ENCODE data around the gene CDC73.
A peak's percentile ranks its signal among the peaks of the same experiment; 100 is the strongest.
"Not testable (repeated sequence)": the region's sequence is repeated elsewhere in the genome, so short reads cannot be mapped to it uniquely, and the experiment has no call there.

CDC73 gene

DNA sequence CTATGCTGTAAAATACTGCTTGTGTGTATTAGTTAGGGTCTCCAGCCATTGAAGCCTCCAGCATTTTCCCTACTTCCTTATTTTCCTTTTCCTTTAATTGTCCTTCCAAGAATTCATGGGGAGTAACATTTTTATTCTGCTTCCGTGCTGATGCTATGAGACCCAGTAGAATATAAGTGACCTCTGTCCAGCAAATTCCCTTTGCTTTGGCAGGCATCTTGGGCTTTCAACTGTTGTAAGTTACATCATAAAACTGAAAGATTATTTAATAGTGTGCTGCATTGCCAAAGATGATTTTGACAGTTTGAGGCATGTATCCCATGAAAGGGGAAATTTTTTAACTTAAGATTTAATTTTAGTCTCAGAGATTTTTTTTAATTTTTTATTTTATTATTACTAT lies 112.7 kb downstream of the CDC73 start:
- DNase-seq (ENCODE audit: low spot score): no peak

DNA sequence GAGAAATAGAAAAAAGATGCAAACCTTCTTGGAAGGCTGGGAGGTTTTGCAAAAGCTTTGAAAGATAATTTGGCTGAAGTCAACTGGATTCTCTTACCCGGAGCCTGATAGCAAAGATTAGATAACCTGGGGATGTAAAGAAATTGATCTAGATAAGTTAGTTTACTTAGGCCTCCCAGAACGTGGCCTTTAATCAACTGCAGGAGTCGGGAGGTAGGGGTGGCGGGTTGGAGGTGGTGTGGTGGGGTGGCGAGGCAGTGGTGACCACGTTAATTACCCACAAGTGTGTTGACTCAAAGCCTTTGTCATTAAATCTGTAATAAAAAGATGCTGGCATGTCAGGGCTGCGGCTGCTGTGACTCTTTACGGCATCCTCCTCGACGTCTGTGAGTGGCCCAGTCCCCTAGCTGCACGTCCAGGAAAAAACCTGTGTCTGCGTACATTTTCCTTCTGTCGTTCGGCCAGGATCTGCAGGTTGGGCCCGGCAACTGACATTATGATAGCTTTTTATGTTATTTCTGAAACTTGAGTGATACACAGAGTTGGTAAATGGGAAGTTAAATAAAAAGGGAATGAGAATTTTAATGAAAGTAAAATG lies 115.6 kb downstream of the CDC73 start:
- DNase-seq (ENCODE audit: low spot score): no peak

DNA sequence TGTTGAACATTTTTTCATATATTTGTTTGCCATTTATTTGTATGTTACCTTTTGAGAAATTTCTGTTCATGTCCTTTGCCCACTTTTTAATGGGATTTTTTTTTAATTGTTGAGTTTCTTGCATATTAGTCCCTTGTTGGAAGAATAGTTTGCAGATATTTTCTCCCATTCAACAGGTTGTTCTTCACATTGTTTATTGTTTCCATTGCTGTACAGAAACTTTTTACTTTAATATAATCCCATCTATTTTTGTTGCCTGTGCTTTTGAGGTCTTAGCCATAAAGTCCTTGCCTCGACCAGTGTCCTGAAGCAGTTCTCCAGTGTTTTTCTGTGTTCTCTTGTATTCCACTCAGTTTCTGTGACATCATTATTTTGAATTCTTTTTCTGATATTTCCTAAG lies 118.8 kb downstream of the CDC73 start:
- no peak for DNase-seq (ENCODE audit: low spot score)

DNA sequence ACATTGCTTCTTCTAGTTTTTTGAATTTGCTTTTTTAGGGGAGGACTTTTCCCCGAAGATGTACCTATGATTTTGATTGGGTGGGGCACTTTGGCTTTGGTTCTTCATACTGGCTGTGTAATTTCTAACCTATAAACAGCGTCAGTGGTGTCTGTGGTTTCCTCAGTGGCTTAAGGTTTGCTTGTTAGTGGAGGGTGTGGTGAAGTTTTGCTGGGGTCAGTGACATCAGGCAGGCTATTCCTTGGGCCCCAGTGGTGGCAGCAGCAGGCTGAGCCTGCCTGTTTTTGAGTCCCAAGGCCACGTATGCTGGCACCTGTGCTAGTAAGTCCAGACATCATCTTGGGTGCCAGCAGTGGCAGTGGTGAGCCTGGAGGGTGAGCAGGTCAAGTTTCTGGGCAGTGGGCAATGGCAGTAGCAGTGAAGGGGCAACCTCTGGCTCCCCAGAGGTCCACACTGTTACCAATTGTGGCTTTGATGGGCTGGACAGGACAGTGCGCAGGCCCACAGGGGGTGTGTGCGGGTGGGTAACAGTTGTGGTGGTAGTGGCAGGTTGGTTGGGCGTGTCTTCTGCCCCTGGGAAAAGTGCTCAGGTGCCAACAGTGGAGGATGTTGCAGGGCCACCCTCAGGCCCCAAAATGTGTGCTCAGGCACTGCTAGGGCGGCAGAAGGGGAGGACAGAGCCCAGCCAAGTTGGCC lies 119.4 kb downstream of the CDC73 start:
- DNase-seq (ENCODE audit: low spot score): no peak

DNA sequence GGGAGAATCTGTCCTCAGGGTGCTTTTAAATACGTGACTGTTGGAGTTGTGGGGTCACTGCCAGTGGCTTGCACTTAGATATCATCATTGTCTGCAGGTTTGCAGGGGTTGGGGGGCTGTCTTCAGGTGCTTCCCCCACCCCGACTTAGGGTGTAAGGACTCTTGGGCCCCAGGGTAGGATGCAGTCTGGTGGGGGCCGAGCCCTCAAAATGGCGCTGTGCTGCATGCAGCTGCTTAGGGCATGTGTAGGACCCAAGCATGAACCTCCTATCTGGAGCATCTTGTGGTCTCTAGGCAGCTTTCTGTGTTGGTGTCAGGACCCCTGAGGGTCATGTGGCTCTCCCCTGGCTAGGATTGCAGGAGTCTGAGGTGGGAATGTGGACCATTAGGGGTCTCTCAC lies 120.2 kb downstream of the CDC73 start:
- no peak for DNase-seq (ENCODE audit: low spot score)

DNA sequence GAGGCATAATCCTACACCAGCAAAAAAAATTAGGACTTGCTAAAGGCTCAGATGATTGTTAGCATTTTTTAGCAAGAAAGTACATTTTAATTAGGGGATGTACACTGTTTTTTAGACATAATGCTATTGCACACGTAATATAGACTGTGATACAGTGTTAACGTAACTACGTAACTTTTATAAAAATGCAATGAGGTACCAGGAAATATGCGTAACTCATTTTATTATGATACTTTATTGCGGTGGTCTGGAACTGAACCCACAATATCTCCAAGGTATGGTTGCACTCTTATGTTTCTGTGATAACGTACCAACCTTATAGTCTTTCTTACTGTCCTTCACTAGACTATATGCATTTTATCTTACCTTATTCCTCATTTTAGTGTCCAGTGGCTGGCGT lies 127.4 kb downstream of the CDC73 start:
- DNase-seq (ENCODE audit: low spot score): no peak

DNA sequence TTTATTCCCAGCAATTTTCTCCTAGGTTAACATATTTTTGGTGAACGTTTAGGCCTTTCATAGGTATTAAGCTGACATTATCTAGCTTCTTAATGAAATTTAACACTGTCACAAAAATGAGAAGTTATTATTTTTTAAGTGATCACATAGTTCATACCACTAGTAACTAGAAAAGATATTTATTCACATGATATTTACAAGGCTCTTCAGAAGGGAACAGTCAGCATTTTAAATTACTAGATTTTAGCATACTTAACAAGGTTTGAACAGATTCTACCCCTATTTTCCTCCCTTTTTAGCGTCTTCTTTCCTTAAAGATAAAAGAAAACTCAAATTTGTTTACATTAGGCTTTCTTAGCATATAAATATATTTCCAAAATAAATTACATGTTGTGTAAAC lies 130.1 kb downstream of the CDC73 start:
- no peak for DNase-seq (ENCODE audit: low spot score)

DNA sequence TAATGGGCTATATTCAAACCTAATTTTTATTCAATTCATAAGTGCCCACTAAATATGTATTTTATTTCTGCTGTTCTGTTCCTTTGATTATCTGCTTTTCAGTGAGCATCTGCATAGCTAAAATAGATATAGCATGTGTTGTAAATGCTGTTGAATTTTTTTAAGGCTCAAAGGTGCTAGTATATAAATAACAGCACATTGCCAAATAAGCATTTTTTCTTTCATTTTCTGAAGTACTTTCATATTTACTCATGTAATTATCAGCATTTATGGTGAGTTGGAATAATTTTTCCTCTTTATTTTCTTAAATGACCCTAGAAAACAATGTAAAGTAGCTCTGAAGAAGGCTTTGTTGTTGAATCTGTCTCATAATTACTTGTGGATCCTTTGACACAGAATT lies 134.2 kb downstream of the CDC73 start:
- no peak for DNase-seq (ENCODE audit: low spot score)

DNA sequence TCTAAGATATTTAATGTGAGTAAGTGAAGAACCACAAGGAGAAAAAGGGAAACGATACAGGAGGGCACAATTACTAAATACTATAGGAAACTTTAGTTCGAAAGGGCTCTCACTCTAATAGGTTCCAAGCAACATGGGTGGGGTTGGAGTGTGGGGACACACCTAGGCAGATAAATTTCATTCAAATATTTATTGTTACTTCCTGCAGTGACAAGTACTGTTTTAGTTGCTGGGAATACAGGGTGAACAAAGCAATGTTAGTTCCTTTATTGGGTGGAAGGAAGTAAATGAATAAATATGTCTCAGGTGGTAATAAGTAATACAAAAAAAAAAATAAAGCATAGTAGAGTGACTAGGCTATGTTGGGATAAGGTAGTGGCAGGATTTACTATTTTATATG lies 137.8 kb downstream of the CDC73 start:
- no peak for DNase-seq (ENCODE audit: low spot score)

DNA sequence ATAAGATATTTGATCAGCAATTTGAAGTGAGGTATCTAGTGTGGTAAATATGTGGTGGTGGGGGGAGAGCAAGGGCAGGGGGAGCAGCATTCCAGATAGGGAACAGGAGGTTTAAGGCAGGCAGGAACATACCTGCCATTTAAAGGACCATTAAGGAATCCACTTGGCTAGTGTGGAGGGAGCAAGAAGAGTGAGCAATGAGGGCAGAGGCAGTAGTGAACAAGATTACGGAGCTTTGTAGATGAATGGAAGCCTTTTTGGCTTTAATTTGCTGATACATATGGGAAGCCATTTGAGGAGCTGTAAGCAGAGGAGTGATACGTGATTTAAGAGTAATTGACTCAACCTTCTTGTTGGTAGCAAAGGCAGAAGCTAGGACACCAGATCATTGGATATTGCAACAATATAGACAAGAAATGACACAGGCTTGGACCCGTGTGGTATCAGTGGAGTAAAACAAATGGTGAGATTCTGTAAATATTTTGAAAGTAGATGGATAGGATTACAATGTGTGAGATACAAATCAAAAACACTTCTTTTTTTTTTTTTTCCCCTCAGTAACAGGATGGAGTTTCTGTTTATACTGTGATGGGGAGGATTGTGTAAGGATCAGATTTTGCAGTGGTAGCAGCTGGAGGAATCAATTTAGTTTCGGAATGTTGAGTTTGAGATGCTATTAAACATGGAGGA lies 138.4 kb downstream of the CDC73 start:
- DNase-seq (ENCODE audit: low spot score): no peak

DNA sequence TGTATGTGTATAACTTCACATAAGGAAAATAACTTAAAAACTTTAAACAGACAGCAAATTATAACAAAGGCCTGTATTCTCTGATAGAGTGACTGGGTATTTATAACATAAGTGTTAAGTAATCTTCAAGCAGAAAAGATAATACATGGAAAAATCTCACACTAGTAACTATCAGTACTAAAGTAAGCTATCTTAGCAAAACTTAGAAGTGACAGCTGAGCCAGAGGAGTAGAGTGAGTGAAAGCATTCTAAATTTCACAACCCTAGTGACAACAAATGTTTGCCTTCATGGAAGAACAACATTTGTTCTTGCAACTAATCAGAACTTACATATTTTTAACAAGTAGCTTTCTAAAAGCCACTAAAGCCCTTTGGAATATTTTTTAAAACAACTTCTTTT lies 139.1 kb downstream of the CDC73 start:
- DNase-seq (ENCODE audit: low spot score): no peak

DNA sequence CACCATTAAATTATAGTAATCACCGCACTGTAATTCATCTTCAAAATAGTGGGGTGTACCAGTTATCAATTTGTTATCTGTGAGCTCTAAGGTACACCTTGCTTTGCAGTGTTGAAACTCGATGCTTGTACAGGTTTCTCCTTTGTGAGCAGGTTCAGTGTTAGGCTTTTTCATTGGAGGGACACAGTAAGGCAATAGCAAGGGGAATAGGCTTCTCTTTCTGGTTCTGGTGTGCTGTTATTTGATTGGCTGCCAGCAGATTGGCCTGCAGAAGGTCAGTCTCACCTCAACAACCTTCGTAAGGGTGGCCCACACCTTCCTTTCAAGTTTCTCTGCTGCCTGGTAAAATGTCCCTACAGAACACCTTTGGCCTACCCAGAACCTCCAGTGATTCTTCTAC lies 140.8 kb downstream of the CDC73 start:
- no peak for DNase-seq (ENCODE audit: low spot score)

DNA sequence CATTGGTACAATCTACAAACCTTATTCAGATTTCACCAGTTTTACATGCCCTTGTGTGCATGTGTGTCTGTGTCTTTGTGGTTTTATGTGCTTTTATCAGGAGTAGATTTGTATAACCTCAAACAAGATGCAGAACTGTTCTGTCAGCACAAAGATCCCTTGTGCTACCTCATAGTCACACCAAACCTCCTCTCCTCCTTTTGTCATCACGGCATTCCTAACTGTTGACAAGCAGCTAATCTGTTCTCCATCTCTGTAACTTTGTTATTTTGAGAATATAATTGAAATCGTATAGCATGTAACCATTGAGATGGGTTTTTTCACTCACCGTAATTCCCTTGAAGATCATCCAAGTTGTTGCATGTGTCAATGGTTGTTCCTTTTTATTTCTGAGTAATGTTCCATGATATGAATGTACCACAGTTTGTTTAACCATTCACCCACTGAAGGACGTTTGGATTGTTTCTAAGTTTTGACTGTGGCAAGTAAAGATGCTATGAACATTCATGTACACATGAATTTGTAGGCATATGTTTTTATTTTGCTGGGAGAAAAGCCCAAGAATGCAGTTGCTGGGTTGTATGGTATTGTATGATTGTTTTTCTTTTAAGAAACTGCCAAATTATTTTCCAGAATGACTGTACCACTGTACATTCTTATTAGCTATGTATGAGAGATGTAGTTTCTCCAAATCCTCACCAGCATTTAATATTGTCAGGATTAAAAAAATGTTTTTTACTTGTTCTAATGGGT lies 142.7 kb downstream of the CDC73 start:
- no peak for DNase-seq (ENCODE audit: low spot score)

DNA sequence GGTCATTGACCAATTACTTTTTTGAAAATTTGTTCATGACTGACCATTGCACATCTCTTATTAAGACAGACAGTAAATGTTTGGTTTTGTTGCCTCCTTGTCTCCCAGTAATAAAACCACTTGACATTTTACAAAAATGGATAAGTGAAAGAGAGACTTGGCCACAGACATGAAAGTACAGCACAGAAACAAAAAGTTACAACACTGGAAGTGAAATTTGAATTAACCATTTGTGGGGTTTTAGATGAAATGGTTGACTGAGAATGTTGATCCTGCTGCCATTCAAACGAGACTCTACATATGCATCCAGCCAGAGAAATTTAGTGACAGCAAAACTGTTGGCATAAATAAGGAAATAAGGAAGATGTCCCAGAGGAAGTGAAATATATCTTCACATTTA lies 143.9 kb downstream of the CDC73 start:
- no peak for DNase-seq (ENCODE audit: low spot score)

DNA sequence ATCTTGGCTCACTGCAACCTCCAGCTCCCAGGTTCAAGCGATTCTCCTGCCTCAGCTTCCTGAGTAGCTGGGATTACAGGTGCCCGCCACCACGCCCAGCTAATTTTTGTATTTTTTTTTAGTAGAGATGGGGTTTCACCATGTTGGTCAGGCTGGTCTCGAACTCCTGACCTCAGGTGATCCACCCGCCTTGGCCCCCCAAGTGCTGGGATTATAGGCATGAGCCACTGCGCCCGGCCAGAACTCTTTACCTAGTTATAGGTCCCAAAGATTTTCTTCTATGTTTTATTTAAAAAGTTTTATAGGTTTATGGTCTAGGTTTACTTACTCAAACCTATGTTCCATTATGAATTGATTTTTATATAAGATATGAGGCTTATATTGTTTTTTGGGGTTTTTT lies 145.0 kb downstream of the CDC73 start:
- not testable (repeated sequence) for DNase-seq (ENCODE audit: low spot score)

DNA sequence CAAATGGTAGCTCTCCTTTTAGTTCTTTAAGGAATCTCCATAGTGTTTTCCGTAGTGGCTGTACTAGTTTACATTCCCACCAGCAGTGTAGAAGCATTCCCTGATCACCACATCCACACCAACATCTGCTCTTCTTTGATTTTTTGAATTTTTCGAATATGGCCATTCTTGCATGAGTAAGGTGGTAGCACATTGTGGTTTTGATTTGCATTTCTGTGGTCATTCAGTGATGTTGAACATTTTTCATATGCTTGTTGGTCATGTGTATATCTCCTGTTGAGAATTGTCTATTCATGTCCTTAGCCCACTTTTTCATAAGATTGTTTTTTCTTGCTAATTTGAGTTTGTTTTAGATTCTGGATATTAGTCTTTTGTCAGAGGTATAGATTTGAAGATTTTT lies 149.2 kb downstream of the CDC73 start:
- peak; percentile 8 for DNase-seq (ENCODE audit: low spot score)

DNA sequence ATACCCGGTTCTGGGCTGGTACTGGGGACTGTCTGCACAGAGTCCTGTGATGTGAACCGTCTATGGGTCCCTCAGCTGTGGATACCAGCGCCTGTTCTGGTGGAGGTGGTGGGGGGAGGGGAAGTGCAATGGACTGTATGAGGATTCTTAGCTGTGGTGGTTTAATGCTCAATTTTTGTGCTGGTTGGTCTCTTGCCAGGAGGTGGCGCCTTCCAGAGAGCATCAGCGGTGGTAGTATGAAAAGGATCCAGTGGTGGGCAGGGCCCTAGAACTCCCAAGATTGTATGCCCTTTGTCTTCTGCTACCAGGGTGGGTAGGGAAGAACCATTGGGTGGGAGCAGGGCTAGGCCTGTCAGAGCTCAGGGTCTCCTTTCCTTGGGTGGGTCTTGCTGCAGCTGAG lies 153.9 kb downstream of the CDC73 start:
- no peak for DNase-seq (ENCODE audit: low spot score)

DNA sequence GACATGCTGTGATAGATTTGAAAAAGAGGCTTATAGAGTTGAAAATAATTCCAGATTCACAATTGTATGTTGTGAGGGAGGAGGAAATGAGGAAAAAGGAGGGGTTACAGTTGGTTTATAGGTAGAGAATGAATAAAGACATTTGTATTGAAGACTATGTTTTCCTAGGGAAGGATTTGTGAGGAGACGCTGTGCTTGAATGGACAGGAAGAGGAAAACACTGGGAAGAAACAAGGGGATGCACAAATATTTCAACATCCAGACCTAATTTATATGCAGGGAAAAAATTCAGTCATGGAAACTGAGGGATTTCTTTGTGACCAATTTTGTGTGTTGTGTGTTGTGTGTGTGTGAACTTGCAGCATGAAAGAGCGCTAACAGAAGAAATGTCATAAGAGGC lies 157.1 kb downstream of the CDC73 start:
- DNase-seq (ENCODE audit: low spot score): no peak

DNA sequence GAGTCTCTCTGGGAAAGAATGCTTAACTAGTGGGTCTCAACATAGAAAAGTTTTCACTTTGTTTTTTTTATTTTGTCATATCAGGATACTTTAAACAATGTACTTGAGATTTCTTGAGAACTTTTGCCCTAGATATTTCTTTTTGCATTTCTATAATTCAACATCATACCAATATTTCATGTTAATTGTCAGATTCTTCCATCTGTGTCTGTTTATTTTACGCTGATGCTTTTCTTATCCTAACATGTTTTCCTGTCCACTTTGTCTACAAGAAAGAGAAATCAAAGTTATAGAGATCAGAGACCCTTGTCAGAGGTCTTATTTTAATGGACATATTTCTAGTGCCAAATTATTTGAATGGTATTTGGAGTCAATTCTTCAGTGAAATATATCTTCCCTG lies 160.1 kb downstream of the CDC73 start:
- no peak for DNase-seq (ENCODE audit: low spot score)

DNA sequence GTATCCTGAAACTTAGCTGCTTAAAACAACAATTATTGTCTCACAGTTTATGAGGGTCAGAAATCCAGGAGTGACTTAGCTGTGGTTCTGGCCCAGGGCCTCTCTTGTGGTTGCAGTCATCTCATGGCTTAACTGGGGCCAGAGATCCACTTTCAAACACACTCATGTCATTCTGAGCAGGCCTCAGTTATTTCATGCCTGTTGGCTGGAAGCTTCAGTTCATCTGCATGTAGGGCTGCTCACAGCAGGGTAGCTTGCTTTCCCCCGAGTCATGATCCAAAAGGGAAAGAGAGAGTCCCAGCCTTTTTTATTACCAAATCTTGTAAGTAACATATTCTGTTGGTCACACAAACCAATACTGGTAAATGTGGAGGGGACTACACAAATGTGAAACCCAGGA lies 161.2 kb downstream of the CDC73 start:
- no peak for DNase-seq (ENCODE audit: low spot score)

DNA sequence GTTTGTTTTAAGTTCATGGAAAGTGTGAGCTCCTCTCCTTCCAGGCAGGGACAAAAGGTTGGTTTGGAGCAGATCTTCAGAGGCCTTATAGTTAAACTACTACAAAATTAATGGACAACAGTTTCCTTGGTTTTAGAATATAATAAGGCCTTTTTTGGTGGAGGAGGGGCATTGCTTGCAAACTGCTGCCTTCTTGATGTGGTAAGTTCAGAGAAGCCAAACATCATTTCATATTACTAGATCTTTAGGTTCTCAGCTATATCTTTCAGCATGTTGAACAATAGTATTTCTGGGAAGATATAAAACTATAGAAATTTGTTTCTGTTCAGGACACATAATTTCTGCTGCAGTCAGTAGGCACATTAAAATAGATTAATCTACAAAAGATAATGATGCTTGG lies 162.4 kb downstream of the CDC73 start:
- no peak for DNase-seq (ENCODE audit: low spot score)

DNA sequence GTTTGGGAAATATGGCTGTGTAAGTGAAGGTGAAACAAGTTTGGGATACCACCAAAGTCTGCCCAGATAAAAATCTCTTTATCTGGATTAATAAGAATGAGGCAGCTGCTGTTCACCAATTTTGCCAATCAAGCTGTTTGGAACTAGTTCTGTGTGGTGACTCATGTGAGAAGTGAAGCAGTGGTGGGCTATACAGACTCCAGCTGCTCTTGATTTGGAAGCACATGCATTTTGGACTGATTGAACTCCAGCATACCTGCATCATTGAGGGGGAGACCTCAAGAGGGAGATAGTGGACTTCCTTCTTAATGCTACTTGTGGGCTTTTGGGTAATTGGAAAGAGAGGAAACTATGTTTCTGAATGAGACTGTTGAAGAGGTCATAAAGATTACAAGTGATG lies 163.8 kb downstream of the CDC73 start:
- no peak for DNase-seq (ENCODE audit: low spot score)

DNA sequence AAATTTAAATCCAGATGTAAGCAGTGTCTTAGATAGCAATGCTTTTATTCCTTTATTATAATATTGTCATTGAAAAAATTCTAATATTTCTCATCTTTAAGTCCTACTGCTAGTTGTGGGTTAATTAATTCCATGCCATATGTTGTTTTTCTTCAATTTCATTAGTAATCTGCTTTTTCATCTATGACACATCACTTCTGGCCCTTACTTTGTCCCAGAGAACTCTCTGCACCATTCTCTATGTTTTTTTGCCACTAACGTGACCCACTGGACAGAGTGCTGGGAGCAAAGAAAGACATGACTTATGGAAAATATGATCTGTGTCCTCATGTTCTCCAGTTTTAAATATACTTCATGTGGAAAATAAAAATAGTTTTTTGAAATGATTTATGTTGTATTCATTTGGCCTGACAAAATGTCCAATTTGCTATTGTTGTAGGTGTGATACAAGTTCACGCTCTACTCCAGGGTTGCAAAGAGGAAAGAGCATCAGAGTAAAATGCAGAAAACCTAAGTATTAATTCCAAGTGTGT lies 166.8 kb downstream of the CDC73 start:
- DNase-seq (ENCODE audit: low spot score): not testable (repeated sequence)
